GM18858 (cell line): ENCODE measurements around the gene CACNB4.
"Not testable (repeated sequence)": the region's sequence is repeated elsewhere in the genome, so short reads cannot be mapped to it uniquely, and the experiment has no call there.

Experiments used
- ATAC-seq: cut with Tn5 transposase; IDR thresholded peaks from one replicate; pipeline ENCODE4 v1.9.1; 2021; ENCODE audit not compliant: unreplicated experiment

The CACNB4 gene

DNA sequence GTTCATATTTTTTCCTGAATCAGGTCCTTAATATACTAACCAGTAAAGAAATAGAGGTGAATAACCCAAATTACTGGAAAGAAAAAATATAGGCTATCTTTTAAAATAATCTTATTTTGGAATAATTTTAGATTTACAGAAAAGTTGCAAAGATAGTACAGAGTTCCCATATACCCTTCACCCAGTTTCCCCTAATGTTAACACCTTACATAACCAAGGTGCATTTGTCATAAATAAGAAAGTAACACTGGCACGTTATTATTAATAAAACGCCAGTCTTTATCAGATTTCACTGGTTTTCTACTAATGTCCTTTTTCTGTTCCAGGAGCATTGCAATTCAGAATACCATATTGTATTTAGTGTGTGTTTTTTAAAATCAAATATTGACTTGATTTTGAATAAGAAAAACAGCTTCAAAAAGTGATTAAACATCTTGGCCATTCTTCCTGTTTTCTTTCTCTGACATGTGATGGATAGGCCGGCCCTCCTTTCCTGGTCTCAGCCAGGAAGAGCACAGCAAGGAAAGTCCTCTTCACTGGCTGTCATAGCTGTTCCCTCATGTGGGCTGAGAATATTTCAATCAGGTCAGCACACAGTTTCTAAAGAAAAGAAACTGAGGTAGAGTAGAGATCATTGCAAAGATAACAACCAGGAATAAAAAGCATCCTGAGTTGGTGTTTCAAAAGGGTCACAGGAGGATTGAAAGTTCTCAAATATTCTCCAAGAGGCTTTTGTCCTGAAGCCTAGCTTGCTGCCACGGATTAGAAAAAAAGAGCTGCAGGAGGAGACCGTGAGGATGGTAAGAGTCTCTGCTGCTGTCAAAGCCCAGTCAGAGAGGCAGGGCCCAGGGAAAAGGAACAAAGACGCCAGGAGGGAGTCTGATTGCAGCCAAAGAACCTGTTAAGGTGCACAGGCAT lies 191.3 kb downstream of the CACNB4 start:
- ATAC-seq, result no peak

DNA sequence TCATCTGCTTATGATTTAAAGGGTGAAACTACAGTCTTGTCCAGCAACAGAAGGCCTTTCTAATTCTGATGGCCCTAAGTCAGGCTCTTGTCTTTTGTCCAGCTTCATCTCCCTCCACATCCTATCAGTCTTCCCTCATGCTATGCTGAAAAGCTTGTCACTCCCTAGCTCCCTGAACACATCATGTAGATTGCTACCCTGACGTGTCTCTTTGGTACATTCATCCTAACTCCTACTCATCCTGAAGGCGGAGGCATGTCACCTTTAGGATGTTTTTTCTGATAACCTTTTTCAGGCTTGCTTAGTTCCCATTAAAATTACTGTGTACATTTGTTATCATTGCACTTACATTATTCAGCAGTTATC lies 192.2 kb downstream of the CACNB4 start:
- ATAC-seq, result no peak

DNA sequence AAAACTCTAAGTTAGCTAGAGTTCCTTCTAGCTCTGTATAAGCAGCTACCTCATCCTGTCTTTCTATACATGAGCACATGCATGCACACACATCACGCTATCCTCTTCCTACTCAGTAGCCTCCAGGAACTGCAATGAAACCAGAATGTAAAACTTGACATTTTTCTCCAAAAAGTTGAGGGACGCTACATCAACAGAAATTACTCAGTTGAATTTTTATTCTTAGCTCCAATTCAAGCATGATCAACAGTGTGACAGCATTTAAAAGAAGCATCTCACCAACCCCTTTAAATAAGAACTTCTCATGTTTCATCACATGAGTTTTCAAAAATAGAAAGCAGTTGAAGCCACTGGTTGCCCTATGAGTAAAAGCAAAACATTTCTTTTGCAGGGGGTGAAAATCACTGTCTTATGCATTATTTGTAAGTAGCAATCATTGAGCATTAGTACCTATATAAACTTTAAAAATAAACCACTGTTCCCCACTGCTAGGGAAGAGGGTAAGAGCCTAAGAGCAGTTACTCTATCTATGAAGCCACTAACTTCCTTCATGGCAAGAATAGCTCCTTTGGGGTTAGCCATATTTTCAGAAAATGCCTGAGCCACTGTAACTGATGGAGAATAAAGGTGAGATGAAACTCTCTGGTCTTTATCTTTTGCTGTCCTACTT lies 192.7 kb downstream of the CACNB4 start:
- ATAC-seq, result peak; percentile 78

DNA sequence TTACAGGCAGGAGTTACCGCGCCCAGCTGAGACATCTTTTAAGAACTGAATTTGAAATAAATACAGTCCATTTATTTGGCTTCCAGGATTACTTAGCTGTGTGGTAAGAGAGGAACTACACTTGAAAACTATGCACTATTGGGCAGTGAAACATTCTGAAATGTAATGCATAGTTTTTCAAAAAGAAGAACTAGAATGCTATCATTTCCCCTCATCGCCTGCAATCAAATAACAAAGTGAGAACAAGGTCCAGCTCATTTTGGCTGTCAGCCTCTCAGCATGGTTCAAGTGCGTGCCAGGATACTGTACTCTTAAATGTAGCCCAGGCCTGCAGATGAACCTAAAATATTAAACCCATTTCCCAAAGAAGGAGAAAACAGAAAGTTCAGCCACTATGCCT lies 194.0 kb downstream of the CACNB4 start:
- ATAC-seq, result no peak

DNA sequence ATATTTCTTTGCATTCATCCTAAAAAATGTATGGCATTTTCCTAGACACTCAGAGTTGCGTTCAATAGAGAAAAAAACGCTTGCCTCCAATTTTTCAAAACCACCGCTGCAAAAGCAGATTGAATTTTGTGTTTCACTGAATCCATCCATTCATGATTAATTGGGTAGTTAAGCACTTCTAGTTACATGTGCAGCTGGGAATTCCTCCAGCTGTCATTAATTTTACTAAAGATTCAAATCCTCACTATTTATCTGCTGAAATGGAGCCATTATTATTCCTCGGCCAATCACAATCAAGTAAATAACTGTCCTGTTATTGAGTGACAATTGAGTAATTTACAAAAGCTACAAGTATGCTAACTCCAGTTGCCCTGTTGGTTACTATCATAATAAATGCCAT lies 194.8 kb downstream of the CACNB4 start:
- no peak for ATAC-seq

DNA sequence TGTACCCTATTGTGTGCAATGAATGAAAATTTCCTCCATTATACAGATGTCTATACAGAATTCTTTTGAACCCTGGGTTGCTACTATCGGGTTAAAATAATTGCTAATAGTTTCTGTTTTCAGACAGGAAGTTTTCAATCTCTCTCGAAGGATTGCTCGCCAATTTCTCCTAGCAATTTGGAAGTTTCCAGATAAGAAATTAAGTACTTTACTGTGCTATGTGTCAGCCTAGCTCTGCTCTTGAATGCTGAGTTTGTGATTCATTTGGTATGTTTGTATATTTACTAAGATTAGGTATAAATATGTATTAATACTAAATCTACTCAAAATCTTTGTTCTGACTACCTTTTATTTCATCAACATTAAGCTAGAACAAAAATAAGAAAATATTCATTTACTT lies 196.0 kb downstream of the CACNB4 start:
- no peak for ATAC-seq

DNA sequence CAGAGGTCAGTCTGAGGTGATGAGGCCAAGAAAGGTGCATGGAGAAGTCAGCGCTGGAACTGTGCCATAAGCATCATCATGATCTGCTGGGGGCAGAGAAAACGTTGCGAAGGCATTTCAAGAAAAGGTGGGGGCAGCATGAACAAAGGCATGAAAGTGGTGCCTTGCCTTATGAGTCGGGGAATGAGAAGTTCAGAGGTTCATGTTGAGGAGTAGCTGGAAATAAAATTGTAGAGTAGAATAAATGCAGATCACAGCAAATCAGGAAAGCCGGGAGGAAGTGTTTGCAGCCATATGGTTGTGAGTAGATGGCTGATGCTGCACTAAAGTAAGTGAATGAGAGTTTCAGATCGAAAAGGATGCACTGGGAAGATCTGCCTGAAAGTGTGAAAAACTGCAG lies 198.5 kb downstream of the CACNB4 start:
- no peak for ATAC-seq

DNA sequence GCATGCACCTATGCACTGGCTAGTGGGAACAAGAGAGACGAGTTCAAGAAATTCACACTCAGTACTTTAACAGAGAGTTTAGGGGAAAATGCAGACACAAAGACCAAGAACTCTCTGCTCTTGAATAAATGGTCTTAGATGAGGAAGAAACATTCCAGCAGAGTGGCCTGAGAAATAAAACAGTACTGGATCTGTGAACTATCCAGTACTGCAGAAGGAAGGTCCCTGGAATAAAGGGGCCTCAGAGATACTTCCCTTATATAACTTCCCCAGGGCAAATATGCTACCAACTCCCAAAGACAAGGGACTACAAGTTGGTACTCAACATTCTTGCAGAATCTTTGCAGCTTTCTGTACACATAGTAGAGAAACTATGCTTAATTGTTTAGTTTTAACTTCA lies 199.7 kb downstream of the CACNB4 start:
- ATAC-seq, result no peak

DNA sequence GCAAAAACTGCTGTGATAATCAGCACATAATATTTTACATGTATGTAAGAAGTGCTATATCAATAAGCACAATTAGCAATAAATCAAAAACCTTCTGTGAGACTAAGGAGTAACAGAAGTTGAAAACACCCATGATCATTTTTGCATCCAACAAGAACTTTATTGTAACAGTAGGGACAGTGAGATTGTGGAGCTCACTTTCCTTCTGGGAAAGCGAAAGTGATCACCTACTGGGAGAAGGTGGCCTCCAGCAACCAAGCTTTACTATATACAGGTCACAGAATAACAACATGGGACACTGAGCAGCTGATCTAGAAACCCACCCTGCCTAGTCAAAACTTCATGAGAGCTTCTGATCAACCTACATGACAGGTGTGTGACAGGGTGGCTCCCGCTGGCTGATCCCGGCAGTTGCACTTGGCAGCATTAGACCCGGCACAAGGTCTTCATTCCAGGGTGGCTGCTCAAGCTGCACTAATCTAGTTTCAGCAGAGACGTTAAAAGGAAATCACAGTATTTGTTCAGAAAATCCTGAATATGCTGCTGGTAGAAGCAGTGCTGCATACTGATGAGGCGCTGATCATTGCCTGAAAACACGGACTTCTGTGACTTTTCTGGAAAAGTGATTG lies 207.2 kb downstream of the CACNB4 start:
- ATAC-seq, result no peak

DNA sequence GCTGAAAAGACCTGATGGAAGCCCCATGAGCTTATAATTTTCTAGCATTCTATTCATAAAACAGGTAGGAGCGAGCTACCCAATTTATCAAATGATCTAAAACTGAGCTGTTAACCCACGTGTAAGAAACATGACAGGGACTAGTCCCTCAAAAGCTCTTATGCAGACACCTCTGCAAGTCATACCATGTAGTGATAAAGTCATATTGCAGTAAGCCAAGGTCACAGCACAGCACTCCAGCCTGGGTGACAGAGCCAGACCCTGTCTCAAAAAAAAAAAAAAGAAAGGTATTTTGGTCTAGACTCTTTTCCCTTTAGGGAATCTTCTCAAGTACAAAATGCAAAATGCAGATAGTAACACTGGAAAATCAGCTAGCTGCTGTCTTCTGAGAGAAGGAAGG lies 211.7 kb downstream of the CACNB4 start:
- no peak for ATAC-seq

DNA sequence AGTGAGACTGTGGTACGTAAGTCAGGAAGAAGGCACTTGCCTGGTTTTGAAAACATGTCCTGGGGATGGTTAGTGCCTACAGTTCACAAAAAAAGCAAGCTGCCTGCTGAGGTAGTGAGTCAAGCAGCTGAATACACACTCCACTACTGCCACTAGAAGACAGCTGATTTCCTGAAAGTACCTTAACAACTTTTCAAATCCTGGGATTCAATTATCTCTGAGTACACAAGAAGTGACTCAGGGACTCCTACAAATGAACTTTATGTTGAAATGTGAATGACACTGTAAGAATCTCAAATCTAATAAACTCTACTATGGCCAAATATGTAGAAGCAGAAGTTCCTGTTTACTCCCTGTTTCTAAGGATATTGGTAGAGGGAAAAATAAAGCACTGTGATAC lies 212.6 kb downstream of the CACNB4 start:
- ATAC-seq, result no peak

DNA sequence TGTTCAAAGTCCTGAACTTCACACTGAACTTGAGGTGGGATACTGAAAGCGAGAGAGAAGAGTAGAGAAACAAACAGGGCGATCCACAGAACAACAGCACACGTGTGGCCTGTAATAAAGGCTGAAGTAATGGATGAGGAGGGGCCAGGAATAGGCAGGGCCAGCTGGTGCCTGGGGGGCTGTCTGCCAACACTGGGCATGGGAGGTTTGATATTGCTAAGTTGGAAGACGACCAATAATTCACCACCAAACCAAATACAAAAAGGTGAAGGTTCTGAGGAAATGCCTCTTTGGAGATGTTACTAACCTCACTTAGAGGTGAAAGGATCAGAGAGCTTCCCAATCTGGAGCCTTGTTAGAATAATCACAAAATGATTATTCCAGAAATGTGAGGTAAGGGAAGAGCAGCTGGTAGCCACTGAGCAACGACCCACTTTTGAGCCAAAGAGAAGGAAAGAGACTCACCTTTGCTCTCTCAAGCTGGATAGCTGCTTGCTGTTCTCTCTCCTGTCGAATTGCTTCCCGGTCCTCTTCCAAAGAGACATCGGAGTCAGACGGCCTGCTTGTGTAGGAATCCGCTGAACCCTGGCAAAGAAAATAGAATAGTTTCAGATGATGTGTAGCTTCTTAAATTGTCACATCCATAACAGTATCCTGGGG lies 215.9 kb downstream of the CACNB4 start:
- no peak for ATAC-seq

DNA sequence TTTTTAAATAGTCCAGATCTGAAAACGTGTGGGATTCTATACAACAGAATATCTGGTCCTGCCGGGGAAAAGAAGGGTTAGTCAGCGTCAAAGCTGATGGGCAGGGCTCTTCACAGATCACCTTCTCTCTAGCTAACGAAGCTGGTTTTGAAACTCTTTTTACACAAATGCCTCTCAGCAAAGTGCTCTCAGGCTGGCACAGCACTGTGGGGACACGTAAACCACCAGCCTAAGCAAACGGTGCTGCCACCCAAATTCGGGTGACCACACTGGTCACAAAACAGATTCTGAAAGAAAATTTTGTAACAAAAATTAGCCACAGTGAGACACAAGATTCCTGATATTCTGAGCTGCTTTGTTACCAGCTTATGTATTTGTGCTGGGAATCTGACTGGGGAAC lies 217.5 kb downstream of the CACNB4 start:
- no peak for ATAC-seq

DNA sequence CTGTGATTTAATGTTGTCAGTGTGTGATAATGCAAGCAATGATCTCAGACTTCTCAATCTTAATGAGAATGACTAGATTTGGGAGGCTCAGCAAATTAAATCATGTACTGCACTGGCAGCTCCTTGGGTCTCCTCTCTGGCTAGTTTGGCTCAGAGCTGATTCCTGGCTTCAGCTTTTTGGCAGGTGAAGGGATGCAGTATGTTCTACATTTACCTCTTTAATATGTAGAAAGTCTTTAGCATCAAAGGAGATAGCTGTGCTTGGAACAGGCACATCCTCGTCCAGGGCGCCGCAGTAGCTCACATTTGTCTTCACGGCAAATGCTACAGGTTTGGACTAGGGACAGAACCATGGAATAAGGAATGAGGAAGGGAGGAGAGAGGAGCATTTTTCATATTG lies 218.3 kb downstream of the CACNB4 start:
- no peak for ATAC-seq

DNA sequence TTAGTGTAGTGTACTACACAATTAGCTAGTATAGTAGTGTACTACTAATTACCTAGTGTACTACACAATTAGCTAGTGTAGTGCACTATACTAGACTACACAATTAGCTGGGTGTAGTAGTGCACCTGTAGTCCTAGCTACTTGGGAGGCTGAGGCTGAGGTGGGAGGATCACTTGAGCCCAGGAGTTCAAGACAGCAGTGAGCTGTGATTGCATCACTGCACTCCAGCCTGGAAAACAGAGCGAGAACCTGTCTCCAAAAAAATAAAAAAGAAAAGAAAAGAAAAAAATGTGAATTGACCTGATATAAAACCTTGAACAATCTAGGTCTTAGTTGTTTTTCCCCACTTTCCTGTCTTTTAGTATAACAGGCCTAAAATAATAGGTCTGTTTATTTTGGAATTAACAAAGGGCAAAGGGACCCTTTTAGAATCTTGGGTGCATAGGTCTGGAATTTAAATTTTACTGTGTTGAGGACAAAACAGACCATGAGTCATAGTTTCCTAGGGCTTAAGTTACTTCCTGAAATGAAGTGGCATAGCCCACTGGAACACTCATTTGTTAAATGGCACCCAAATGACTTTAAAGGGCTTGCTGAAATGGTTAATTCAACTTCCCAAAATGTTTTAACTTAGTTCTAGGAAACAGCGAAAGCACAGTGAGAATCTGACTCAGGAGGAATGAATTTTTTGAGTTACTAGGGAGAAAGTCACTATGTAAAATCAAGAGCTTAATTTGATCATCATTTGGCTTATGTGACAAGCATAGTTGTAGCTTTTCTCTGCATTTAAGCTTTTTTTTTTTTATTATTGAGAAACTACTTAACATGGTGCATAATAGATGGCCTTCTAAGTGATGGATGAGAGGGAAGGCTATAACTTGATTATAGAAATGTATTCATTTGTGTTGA lies 219.9 kb downstream of the CACNB4 start:
- ATAC-seq, result no peak

DNA sequence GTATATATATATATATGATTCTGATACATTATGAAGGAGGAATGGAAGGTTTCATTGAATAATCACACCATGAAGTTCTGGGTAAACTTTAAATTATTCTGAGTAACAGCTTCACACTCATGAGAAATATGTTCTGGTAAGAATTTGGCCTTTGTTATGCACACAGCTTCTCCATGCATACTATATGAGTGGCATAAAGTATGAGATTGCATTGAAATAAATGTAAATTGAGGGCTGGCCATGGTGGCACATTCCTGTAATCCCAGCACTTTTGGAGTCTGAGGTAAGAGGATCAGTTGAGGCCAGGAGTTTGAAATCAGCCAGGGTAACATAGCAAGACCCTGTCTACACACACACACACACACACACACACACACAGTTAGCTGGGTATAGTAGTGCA lies 220.6 kb downstream of the CACNB4 start:
- no peak for ATAC-seq

DNA sequence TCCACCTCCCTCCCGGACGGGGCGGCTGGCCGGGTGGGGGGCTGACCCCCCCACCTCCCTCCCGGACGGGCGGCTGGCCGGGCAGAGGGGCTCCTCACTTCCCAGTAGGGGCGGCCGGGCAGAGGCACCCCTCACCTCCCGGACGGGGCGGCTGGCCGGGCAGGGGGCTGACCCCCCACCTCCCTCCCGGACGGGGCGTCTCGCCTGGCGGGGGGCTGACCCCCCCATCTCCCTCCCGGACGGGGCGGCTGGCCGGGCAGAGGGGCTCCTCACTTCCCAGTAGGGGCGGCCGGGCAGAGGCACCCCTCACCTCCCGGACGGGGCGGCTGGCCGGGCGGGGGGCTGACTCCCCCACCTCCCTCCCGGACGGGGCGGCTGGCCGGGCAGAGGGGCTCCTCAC lies 223.2 kb downstream of the CACNB4 start:
- ATAC-seq, result not testable (repeated sequence)

DNA sequence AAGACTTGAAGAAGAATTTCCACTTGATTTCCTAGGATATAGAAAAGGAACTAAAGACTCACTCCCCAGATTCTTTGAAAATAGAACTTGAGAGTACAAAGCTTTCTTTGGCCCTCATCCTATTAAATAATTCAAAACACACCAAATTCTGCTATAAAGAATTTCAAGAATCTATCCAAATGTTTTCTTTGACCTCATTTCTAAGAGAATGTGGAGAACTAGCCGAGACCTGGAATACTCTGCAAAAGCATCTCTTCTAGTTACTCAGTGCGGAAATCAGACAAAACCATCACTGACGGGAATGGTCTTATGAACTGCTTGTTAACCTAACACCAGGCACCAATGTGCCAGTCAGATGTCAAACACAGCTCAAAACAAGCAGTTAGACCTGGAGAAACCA lies 226.4 kb downstream of the CACNB4 start:
- ATAC-seq, result no peak

DNA sequence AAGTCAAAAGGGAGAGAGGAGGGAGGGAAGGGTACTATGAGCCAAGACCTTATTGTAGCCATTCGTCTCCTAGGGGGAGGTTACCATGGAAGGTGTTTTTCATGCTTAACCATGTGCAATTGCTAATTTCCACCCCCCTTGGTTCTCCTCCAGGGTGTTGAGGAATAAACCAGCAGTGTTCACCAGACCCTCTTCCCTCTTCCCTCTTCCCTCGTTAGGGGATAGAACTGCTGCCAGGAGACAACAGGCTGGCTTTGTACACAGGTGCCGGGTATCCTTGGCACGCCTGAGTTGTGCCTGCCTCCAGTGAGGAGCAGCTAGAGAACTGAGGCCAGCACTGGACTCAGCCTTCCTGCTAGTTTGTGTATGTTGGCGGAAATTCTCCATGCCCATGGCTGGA lies 229.6 kb downstream of the CACNB4 start:
- no peak for ATAC-seq

DNA sequence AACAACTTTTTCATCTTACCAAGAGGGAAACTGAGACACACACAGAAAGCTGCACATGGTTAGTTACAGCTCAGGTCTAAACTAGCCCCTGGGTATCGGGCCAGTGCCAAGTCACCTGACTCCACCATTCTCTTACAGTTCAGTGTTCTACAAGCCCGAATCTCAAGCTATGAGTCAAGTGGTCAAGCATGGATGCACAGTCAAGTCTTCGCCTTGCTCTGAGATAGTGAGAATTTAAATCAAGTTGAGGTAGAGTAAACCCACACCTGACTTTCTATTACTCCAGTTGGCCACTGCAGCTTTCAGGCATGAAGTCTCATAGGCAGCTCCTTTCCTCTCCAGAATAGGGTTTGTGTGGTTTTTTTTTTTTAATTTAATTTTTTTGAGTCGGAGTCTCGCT lies 236.1 kb downstream of the CACNB4 start:
- peak; percentile 99 for ATAC-seq

DNA sequence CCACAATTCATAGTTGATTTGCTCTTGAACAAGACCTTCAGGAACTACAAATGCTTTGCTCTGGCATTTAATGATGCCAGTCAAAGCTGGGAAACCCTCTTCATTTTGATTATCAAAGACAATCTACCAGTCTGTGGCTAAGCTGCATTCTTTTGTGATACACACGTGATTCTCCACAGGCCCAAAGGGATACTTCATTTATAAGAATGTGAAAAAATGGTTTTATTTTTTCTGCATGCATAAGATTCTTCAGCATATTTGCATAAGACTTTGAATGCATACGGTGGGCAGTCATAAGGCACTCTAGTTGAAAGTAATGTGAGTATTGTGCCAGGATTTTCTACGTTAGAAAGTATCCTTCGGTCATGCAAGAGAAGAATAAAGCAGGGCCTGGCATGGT lies 237.7 kb downstream of the CACNB4 start:
- no peak for ATAC-seq
